Ascending aorta (tissue), 2 donors: ENCODE data around the gene ZNF469. TPM values are rescaled to one million over a fixed set of nuclear protein-coding genes. Genes with fewer than 3 reads are reported as not detected.

Experiments
- DNase-seq, 2 donors: peaks; one replicate each; pipeline ENCODE4 v3.0.0-alpha.2; 2019; ENCODE audit warnings: low spot score in 2 of 2
- H3K27ac ChIP-seq, 2 donors: fragments of 200-600 bp; sonication (generic); one replicate each; pipeline ENCODE4 v1.5.1; 2016 to 2017; ENCODE audit warnings: mild to moderate bottlenecking in 1 of 2
- H3K27me3 ChIP-seq: fragments of 200-600 bp; sonication (generic); one replicate; pipeline ENCODE4 v1.5.1; 2017
- H3K36me3 ChIP-seq, 2 donors: fragments of 200-600 bp; sonication (generic); one replicate each; pipeline ENCODE4 v1.5.1; 2016
- H3K4me1 ChIP-seq, 2 donors: fragments of 200-600 bp; sonication (generic); one replicate each; pipeline ENCODE4 v1.5.1; 2016 to 2017; ENCODE audit warnings: mild to moderate bottlenecking in 1 of 2
- H3K4me3 ChIP-seq, 2 donors: fragments of 200-600 bp; sonication (generic); one replicate each; pipeline ENCODE4 v1.5.1; 2016 to 2017; ENCODE audit warnings: mild to moderate bottlenecking in 1 of 2
- H3K9me3 ChIP-seq, 2 donors: fragments of 200-600 bp; sonication (generic); one replicate each; pipeline ENCODE4 v1.5.1; 2016
- CTCF ChIP-seq, 3 experiments: fragments of 200-600 bp in 2 of 3; fragments of 450-650 bp in 1 of 3; sonication (generic) in 2 of 3; IDR thresholded peaks; one replicate each; pipeline ENCODE4 v1.5.1; 2016 to 2019; ENCODE audit warnings: antibody characterized with exemption in 3 of 3, mild to moderate bottlenecking in 1 of 3, moderate library complexity in 1 of 3
- intact Hi-C: fragments of 100-400 bp; cut with DNase I; formaldehyde crosslinking; loops from one replicate; pipeline ENCODE4 v1.15.1; 2023
- total RNA-seq: library from RNA; depleted of rRNA; stranded (reverse); fragments of >200 nt; gene quantifications from one replicate; pipeline ENCODE4 v1.1.0, GENCODE V29; 2016

The ZNF469 gene
- total RNA-seq, 1 donor from 2014 or later = 3.0 TPM

- Histone ChIP-seq H3K27me3 (no peaks in the 10 kb centered on the region), H3K27ac (no peak overlapping the region), H3K9me3 (no peaks in the 10 kb centered on the region), H3K36me3 (no peaks in the 10 kb centered on the region), H3K4me3 (no peak overlapping the region), H3K4me1 (no peaks in the 10 kb centered on the region)
- intact Hi-C loops = no loop called here
- no peak for DNase-seq
- TF ChIP-seq CTCF (IDR thresholded peaks at IDR 0.05) = no peak
These were observed 42.0 kb upstream of the ZNF469 start for GRCh38 chr16:88340755-88341150.

DNA sequence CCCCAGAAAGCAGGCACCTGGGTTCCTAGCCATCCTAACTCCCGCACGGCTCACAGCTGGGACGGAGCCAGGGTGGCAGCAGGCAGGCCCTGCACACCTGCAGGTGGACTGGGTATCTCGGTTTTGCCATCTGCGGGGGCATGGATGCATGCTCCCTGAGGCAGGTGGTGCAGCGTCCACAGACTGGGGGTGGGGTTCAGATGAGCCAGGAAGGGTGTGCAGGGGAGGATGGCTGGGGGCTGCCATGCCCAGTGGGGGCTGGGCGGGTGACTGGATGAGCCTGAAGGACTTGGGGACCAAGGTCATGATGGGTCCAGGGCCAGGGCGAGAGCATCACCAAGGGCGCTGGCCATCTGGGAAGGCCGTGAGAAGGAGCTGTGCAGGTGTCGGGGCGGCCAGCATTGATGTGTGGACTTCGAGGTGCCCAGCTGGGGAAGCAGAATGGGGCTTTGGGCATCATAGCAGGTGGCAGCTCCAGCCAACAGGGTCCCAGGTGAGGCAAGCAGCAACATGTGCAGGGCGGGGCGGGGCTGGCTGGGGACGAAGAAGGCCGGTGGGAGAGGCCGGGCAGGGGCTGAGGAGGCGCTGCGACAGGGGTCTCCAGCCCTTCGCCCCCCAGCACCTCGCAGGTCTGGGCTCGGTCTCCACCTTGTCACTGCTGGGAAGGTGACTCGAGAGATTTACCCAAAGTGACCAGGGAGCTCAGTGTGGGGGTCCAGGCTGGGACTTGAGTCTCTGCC, 41.0 kb upstream of the ZNF469 start:
- intact Hi-C loops = no loop called here
- H3K27ac ChIP-seq = no peak overlapping the region
- DNase-seq = no peak
- TF ChIP-seq CTCF (IDR thresholded peaks at IDR 0.05) = no peak
- H3K27me3 ChIP-seq = no peaks in the 10 kb centered on the region
- no peaks in the 10 kb centered on the region for H3K4me1 ChIP-seq
- no peaks in the 10 kb centered on the region for H3K36me3 ChIP-seq
- no peak overlapping the region for H3K4me3 ChIP-seq
- no peaks in the 10 kb centered on the region for H3K9me3 ChIP-seq

GRCh38 chr16:88342491-88342890, 40.3 kb upstream of the ZNF469 start:
- H3K4me1 ChIP-seq = no peaks in the 10 kb centered on the region
- TF ChIP-seq CTCF (IDR thresholded peaks at IDR 0.05) = no peak
- no peaks in the 10 kb centered on the region for H3K9me3 ChIP-seq
- no peaks in the 10 kb centered on the region for H3K27me3 ChIP-seq
- DNase-seq = no peak
- H3K27ac ChIP-seq = no peak overlapping the region
- H3K4me3 ChIP-seq = no peak overlapping the region
- intact Hi-C loops = no loop called here
- no peaks in the 10 kb centered on the region for H3K36me3 ChIP-seq

DNA sequence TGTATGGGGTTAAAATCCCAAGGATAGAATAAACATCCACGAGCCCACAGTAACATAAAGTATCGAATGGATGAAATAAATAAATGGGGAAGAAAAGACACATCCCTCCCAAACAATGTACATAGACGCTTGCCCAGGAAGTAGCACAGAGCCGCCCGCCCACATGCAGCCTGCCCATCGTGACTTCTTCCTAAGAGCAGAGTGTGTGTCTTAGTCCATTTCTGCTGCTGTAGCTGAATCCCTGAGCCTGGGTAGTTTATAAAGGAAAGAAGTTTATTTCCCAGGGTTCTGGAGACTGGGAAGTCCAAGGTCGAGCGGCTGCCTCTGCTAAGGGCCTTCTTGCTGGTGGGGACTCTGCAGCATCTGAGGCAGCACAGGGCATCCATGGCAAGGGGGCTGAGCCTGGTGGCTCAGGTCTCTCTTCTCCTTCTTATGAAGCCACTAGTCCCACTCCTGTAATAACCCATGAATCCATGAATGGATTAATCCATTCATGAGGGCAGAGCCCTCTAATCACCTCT, 39.4 kb upstream of the ZNF469 start:
- no peak for DNase-seq
- no peak overlapping the region for H3K4me3 ChIP-seq
- no peak for TF ChIP-seq CTCF (IDR thresholded peaks at IDR 0.05)
- H3K27me3 ChIP-seq = no peaks in the 10 kb centered on the region
- H3K4me1 ChIP-seq = no peaks in the 10 kb centered on the region
- H3K36me3 ChIP-seq = no peaks in the 10 kb centered on the region
- H3K9me3 ChIP-seq = no peaks in the 10 kb centered on the region
- no peak overlapping the region for H3K27ac ChIP-seq
- intact Hi-C loops = no loop called here

DNA sequence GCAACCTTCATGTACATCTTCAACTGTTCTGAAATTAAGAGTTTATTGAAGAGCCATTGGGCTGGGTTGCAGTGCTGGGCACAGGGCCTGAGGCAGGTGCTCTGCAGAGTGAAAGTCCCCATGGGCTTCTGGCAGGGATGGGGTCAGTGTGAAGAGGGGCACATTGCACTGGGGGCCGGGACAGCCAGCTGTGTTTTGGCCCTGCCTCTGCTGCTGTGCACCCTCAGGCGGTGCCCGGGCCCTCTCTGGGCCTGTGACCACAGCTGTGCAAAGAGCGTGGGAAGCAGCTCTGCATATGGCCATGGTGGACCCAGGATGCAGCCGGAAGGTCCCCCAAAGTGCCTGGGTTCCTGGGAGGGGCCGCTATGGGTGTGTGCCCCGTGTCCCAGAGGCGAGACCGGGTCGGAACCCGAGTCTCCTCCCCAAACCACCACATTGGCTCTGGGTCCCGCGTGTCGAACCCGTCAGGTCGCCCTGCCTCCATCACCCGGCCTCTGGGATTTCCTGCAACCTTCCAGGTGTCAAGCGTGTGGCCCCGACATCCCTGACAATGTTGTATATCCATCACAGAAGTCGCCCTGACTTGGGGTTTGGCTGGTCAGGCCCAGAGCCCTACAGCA, 38.2 kb upstream of the ZNF469 start:
- H3K4me1 ChIP-seq = no peaks in the 10 kb centered on the region
- no peak overlapping the region for H3K4me3 ChIP-seq
- no peaks in the 10 kb centered on the region for H3K9me3 ChIP-seq
- no peaks in the 10 kb centered on the region for H3K36me3 ChIP-seq
- no peaks in the 10 kb centered on the region for H3K27me3 ChIP-seq
- intact Hi-C loops = no loop called here
- TF ChIP-seq CTCF (IDR thresholded peaks at IDR 0.05) = no peak
- no peak for DNase-seq
- no peak overlapping the region for H3K27ac ChIP-seq
